DMS79 treated with DMSO at 0.1 percent for 48 hours (cell line): ENCODE measurements around the gene PEAR1.

Experiments
- DNase-seq: peaks from one replicate; lab custom pipeline; 2025; lab: John Stamatoyannopoulos, UW

Gene PEAR1

DNA sequence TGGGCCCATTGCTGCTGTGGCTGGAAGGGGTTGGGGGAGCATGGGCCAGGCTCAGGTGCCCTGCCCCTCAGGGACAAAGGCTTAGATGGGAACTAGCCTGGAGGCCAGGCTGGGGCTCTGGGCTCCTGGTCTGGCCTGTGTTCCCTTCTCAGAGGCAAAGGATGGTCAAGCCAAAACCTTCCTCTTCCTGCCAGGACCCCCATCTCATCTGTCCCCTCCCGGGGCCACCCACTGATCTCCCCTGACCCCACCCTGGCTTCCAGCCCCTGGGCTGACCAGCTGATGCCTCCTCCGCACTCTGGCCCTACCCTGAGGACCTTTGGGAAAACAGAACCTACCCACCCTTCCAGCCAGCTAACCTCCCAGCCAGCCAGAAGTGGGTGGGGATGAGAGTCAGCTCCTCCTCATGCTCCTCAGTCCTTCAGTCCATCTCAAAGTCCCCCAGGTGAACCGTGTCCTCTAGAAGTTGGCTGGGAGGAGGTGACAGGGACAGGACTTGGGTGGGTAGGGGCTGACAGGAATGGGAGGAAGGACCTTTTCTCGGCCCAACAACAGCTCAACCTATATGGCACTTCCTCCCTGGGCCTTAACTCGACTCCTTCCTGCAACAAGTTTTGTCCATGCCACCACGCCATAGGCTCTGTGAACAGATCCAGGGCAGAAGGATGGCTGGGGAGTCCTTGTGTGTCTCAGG lies 7.5 kb downstream of the PEAR1 start:
- no peak for DNase-seq

GRCh38 chr1:156901590-156901900 lies 8.0 kb downstream of the PEAR1 start:
- no peak for DNase-seq

DNA sequence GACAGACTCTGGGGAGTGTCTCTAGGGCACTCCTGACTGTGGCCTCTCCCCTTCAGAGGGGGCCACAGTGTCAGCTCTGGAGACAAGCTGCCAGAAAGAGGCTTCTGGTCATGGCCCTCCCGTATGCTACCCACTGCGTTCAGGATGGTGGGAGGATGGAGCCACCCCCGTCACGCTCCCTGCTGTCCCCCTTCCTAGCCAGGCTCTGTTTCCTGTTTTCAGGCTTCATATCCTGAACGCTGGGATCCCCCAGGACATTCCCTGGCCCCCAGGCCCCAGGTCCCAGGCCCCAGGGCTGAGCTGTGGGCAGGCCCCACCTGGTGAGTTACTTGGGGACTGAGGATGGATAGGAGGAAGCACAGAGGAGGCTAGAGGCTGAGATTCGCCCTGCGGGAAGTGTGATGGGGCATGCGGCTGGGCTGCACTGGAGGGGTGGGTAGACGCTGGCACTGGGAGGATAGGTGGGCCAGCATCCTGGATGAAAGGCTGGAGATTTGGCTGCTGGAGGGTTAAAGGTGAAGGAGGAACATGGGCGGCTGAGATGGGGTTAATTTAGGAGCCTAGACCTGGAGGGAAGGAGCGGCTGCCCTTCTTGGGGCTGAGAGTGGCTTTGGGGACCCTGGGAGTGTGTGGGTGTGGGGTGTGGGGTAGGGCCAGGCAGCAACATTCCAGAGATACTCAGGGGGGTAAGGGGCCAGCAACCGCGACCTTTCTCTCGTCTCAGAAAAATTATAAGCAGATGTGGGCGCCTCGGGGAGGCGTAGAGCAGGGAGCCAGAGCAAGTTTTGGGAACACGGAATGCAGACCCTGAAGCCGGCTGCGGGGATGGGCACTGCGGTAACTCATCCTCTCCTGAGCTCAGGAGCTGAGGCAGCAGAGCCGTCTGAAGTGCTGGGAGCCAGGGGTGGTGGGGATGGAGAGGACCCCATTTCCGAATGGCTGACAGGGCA lies 8.7 kb downstream of the PEAR1 start:
- no peak for DNase-seq

GRCh38 chr1:156903328-156904091 lies 10.0 kb downstream of the PEAR1 start:
- DNase-seq: no peak

GRCh38 chr1:156904187-156904959 lies 10.9 kb downstream of the PEAR1 start:
- no peak for DNase-seq

- no peak for DNase-seq
Observed at GRCh38 chr1:156905176-156905575, 11.7 kb downstream of the PEAR1 start.

DNA sequence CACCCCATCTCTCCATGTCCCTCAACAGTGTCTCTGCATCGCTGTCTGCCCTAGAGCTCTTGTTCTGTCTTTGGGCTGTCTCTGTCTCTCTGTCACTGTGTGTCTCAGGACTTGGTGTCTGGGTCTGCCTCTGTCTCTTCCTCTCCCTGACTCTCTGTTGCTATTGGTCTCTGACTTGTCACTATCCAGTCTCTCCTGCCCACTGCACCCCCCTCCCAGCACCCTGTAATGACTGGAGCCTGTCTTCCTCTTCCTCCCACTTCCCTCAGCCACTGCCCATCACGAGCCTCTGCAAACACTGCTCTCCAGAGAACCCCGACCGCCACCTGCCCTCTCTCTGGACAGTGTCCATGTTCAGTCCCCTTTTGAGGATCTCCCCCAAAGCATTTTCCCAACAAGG lies 12.1 kb downstream of the PEAR1 start:
- DNase-seq: no peak

DNA sequence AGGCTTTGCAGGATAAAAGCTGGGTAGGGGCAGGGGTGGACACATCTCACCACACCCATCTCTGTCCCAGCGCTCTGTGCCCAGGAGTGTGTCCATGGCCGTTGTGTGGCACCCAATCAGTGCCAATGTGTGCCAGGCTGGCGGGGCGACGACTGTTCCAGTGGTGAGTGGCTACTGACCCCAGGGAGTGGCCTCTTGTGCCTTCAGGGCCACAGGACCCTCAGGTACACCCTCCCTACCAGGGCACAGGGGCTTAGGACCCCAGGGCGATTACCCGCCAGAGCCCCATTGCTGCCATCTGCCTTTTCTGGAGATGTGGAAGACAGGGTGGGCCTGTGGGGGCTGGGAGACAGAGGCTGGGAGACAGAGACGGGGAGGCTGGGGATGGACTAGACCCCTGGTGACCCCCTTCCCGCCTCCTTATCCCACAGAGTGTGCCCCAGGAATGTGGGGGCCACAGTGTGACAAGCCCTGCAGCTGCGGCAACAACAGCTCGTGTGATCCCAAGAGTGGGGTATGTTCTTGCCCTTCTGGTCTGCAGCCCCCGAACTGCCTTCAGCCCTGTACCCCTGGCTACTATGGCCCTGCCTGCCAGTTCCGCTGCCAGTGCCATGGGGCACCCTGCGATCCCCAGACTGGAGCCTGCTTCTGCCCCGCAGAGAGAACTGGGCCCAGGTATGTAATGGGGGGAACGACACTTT lies 12.8 kb downstream of the PEAR1 start:
- DNase-seq: no peak

- DNase-seq: no peak
Observed at GRCh38 chr1:156908541-156908940, 15.0 kb downstream of the PEAR1 start.

GRCh38 chr1:156908955-156909354 lies 15.4 kb downstream of the PEAR1 start:
- DNase-seq: no peak

DNA sequence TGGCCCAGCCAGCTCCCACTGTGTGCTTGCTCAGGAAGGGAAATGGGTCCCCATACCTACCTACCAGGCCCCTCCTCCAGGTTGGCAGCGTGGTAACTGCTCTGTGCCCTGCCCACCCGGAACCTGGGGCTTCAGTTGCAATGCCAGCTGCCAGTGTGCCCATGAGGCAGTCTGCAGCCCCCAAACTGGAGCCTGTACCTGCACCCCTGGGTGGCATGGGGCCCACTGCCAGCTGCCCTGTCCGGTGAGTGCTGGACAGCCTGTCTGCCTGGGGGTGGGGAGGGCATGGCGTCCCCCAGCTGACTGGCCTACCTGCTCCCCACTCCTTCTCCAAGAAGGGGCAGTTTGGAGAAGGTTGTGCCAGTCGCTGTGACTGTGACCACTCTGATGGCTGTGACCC lies 16.2 kb downstream of the PEAR1 start:
- no peak for DNase-seq

GRCh38 chr1:156910309-156910782 lies 16.8 kb downstream of the PEAR1 start:
- no peak for DNase-seq

GRCh38 chr1:156911577-156912298 lies 18.2 kb downstream of the PEAR1 start:
- DNase-seq: peak; percentile 88

DNA sequence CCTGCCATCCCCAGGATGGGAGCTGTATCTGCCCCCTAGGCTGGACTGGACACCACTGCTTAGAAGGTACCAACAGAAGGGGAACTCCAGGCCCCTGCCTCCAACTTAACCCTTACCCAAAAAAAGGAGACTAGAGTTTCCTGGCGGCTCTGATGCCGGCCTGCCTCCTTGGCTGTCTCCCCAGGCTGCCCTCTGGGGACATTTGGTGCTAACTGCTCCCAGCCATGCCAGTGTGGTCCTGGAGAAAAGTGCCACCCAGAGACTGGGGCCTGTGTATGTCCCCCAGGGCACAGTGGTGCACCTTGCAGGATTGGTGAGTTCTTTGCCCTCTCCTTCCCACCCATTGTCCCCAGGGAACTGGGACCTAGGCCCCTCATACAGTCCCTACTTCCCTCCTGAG lies 18.8 kb downstream of the PEAR1 start:
- DNase-seq: no peak

DNA sequence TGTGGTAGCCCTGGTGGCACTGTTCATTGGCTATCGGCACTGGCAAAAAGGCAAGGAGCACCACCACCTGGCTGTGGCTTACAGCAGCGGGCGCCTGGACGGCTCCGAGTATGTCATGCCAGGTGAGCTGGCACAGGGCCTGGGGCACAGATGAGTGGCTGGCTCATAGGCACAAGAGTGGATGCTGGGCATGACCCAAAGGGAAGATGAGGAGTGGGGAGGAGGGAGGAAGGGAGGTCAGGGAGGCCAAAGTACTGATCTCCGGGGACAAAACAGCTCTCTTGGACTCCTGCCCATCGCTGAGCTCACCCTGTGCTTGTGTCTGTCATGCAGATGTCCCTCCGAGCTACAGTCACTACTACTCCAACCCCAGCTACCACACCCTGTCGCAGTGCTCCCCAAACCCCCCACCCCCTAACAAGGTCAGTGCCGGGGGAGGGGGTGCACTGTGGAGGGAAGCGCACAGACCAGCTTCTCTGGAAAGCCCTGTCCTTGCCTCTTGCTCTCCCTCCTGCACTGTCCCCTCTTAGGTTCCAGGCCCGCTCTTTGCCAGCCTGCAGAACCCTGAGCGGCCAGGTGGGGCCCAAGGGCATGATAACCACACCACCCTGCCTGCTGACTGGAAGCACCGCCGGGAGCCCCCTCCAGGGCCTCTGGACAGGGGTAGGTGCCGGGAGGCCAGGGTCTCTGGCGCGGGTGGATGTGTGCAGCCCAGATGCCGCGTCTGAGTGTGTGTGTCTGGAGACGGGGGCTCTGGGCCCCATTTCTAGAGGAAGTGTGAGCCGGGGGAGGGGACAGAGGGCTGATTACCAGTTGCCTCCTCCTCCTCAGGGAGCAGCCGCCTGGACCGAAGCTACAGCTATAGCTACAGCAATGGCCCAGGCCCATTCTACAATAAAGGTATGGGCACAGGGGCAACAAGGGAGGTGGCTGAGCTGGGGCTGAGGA lies 19.6 kb downstream of the PEAR1 start:
- DNase-seq: peak; percentile 95

DNA sequence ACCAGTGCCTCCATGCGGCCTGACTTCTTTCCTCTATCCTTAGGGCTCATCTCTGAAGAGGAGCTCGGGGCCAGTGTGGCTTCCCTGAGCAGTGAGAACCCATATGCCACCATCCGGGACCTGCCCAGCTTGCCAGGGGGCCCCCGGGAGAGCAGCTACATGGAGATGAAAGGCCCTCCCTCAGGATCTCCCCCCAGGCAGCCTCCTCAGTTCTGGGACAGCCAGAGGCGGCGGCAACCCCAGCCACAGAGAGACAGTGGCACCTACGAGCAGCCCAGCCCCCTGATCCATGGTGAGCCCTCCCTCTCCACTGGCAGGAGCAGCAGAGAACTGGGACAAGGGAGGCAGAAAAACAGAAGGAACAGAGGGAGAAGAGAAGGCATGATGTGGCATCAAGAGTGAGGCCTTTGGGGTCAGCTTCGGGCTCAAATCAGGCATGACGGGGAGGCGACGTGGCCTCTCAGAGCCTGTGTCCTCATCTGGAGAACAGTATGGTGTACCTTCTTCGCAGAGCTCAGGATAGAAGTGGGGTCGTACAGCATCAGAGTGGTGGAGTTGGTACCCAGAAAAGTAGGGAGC lies 20.4 kb downstream of the PEAR1 start:
- no peak for DNase-seq

GRCh38 chr1:156914440-156914856 lies 20.9 kb downstream of the PEAR1 start:
- peak; percentile 42 for DNase-seq

DNA sequence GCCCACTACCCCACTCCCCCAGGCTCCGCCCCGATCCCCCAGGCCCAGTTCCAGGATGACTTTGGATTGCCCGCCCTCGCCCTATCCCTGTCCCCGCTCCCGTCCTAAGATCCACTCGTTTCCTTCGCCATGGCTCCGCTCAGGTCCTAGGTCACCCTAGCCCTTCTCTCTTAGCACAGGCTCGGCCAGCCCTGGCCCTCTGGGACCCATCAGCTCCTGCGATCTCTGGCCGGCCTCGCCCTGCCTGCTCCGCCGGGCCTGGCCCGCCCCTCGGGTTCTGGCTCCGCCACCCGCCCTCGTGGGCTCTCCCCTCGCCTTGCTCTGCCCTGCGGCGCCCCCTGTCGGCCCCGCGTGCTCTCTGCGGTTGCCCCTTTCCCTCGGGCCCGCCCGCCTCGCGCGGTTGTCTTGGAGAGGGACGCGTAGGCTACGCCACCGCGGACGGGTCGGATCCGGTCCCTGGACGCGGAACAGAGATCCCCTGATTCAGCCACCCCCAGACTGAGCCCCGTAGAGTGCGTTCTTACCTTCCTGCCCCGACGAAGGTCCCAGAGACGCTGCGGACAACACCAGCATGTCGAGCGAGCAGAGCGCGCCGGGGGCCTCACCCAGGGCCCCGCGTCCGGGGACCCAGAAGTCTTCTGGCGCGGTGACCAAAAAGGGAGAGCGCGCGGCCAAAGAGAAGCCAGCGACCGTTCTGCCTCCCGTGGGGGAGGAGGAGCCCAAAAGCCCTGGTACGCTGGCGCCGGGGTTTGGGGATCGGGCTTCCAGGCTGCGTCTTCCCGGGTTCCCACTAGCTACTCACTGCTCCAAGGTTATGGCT lies 26.9 kb downstream of the PEAR1 start, which contains the start of gene LRRC71:
TSS of gene LRRC71 (plus strand) at position 400 of the 820 bp plus-strand sequence. CDS start at position 572, 172 bp downstream.
- no peak for DNase-seq
